Measurements from ENCODE around the gene MSL3.

Gene MSL3

GRCh38 chrX:11760958-11761357 lies 2.9 kb downstream of the MSL3 start:
- Histone ChIP-seq H3K4me1 (ENCODE audit: control insufficient read depth, low read depth, low read length) (peaks cover 5% of the 10 kb centered on the region), H3K27me3 (ENCODE audit: control insufficient read depth, insufficient read depth, low read length) (peaks cover 15% of the 10 kb centered on the region), H3K9me3 (ENCODE audit: control insufficient read depth, low read depth, low read length) (no peaks in the 10 kb centered on the region), H3K27ac (ENCODE audit: low read length) (no peak overlapping the region), H3K4me3 (ENCODE audit: low read length) (no peak overlapping the region), H3K9ac (ENCODE audit: low read length) (no peak overlapping the region), H3K36me3 (ENCODE audit: control insufficient read depth, low read depth, low read length) (peaks cover 44% of the 10 kb centered on the region)

GRCh38 chrX:11764602-11765067 lies 6.6 kb downstream of the MSL3 start:
- no peaks in the 10 kb centered on the region for H3K9me3 ChIP-seq (ENCODE audit: control insufficient read depth, low read depth, low read length)
- H3K4me1 ChIP-seq (ENCODE audit: control insufficient read depth, low read depth, low read length): peaks cover 5% of the 10 kb centered on the region
- H3K4me3 ChIP-seq (ENCODE audit: low read length): no peak overlapping the region
- no peak overlapping the region for H3K27ac ChIP-seq (ENCODE audit: low read length)
- H3K27me3 ChIP-seq (ENCODE audit: control insufficient read depth, insufficient read depth, low read length): no peaks in the 10 kb centered on the region
- no peak overlapping the region for H3K9ac ChIP-seq (ENCODE audit: low read length)
- H3K36me3 ChIP-seq (ENCODE audit: control insufficient read depth, low read depth, low read length): peaks cover 65% of the 10 kb centered on the region

GRCh38 chrX:11765449-11765848 lies 7.4 kb downstream of the MSL3 start:
- H3K4me3 ChIP-seq (ENCODE audit: low read length): no peak overlapping the region
- H3K9ac ChIP-seq (ENCODE audit: low read length): no peak overlapping the region
- peaks cover 65% of the 10 kb centered on the region for H3K36me3 ChIP-seq (ENCODE audit: control insufficient read depth, low read depth, low read length)
- H3K27me3 ChIP-seq (ENCODE audit: control insufficient read depth, insufficient read depth, low read length): no peaks in the 10 kb centered on the region
- H3K9me3 ChIP-seq (ENCODE audit: control insufficient read depth, low read depth, low read length): no peaks in the 10 kb centered on the region
- no peak overlapping the region for H3K27ac ChIP-seq (ENCODE audit: low read length)
- no peaks in the 10 kb centered on the region for H3K4me1 ChIP-seq (ENCODE audit: control insufficient read depth, low read depth, low read length)

GRCh38 chrX:11766487-11766886 lies 8.4 kb downstream of the MSL3 start:
- Histone ChIP-seq H3K4me1 (ENCODE audit: control insufficient read depth, low read depth, low read length) (no peaks in the 10 kb centered on the region), H3K36me3 (ENCODE audit: control insufficient read depth, low read depth, low read length) (peaks cover 58% of the 10 kb centered on the region), H3K27ac (ENCODE audit: low read length) (no peak overlapping the region), H3K27me3 (ENCODE audit: control insufficient read depth, insufficient read depth, low read length) (no peaks in the 10 kb centered on the region), H3K9ac (ENCODE audit: low read length) (no peak overlapping the region), H3K4me3 (ENCODE audit: low read length) (no peak overlapping the region), H3K9me3 (ENCODE audit: control insufficient read depth, low read depth, low read length) (no peaks in the 10 kb centered on the region)

GRCh38 chrX:11768039-11768438 lies 10.0 kb downstream of the MSL3 start:
- Histone ChIP-seq H3K4me1 (ENCODE audit: control insufficient read depth, low read depth, low read length) (no peaks in the 10 kb centered on the region), H3K9me3 (ENCODE audit: control insufficient read depth, low read depth, low read length) (no peaks in the 10 kb centered on the region), H3K27me3 (ENCODE audit: control insufficient read depth, insufficient read depth, low read length) (no peaks in the 10 kb centered on the region), H3K9ac (ENCODE audit: low read length) (no peak overlapping the region), H3K4me3 (ENCODE audit: low read length) (no peak overlapping the region), H3K36me3 (ENCODE audit: control insufficient read depth, low read depth, low read length) (peaks cover 48% of the 10 kb centered on the region), H3K27ac (ENCODE audit: low read length) (no peak overlapping the region)

GRCh38 chrX:11770320-11770719 lies 12.3 kb downstream of the MSL3 start:
- Histone ChIP-seq H3K9me3 (ENCODE audit: control insufficient read depth, low read depth, low read length) (no peaks in the 10 kb centered on the region), H3K27ac (ENCODE audit: low read length) (no peak overlapping the region), H3K4me1 (ENCODE audit: control insufficient read depth, low read depth, low read length) (no peaks in the 10 kb centered on the region), H3K27me3 (ENCODE audit: control insufficient read depth, insufficient read depth, low read length) (no peaks in the 10 kb centered on the region), H3K36me3 (ENCODE audit: control insufficient read depth, low read depth, low read length) (peaks cover 27% of the 10 kb centered on the region), H3K9ac (ENCODE audit: low read length) (no peak overlapping the region), H3K4me3 (ENCODE audit: low read length) (no peak overlapping the region)

- Histone ChIP-seq H3K36me3 (ENCODE audit: control insufficient read depth, low read depth, low read length) (peaks cover 4% of the 10 kb centered on the region), H3K9me3 (ENCODE audit: control insufficient read depth, low read depth, low read length) (no peaks in the 10 kb centered on the region), H3K4me1 (ENCODE audit: control insufficient read depth, low read depth, low read length) (no peaks in the 10 kb centered on the region), H3K4me3 (ENCODE audit: low read length) (no peak overlapping the region), H3K9ac (ENCODE audit: low read length) (no peak overlapping the region), H3K27ac (ENCODE audit: low read length) (no peak overlapping the region), H3K27me3 (ENCODE audit: control insufficient read depth, insufficient read depth, low read length) (no peaks in the 10 kb centered on the region)
Observed at GRCh38 chrX:11778230-11778629, 20.2 kb downstream of the MSL3 start.

GRCh38 chrX:11781133-11781532 lies 23.1 kb downstream of the MSL3 start:
- no peaks in the 10 kb centered on the region for H3K27me3 ChIP-seq (ENCODE audit: control insufficient read depth, insufficient read depth, low read length)
- no peaks in the 10 kb centered on the region for H3K9me3 ChIP-seq (ENCODE audit: control insufficient read depth, low read depth, low read length)
- H3K27ac ChIP-seq (ENCODE audit: low read length): no peak overlapping the region
- peaks cover 1% of the 10 kb centered on the region for H3K36me3 ChIP-seq (ENCODE audit: control insufficient read depth, low read depth, low read length)
- no peak overlapping the region for H3K9ac ChIP-seq (ENCODE audit: low read length)
- H3K4me3 ChIP-seq (ENCODE audit: low read length): no peak overlapping the region
- H3K4me1 ChIP-seq (ENCODE audit: control insufficient read depth, low read depth, low read length): no peaks in the 10 kb centered on the region

- Histone ChIP-seq H3K4me3 (ENCODE audit: low read length) (no peak overlapping the region), H3K27me3 (ENCODE audit: control insufficient read depth, insufficient read depth, low read length) (no peaks in the 10 kb centered on the region), H3K9me3 (ENCODE audit: control insufficient read depth, low read depth, low read length) (no peaks in the 10 kb centered on the region), H3K9ac (ENCODE audit: low read length) (no peak overlapping the region), H3K4me1 (ENCODE audit: control insufficient read depth, low read depth, low read length) (no peaks in the 10 kb centered on the region), H3K36me3 (ENCODE audit: control insufficient read depth, low read depth, low read length) (no peaks in the 10 kb centered on the region), H3K27ac (ENCODE audit: low read length) (no peak overlapping the region)
Observed at GRCh38 chrX:11781734-11782370, 23.8 kb downstream of the MSL3 start.

GRCh38 chrX:11784543-11784942 lies 26.5 kb downstream of the MSL3 start:
- no peak overlapping the region for H3K27ac ChIP-seq (ENCODE audit: low read length)
- no peaks in the 10 kb centered on the region for H3K9me3 ChIP-seq (ENCODE audit: control insufficient read depth, low read depth, low read length)
- no peaks in the 10 kb centered on the region for H3K36me3 ChIP-seq (ENCODE audit: control insufficient read depth, low read depth, low read length)
- H3K27me3 ChIP-seq (ENCODE audit: control insufficient read depth, insufficient read depth, low read length): no peaks in the 10 kb centered on the region
- no peaks in the 10 kb centered on the region for H3K4me1 ChIP-seq (ENCODE audit: control insufficient read depth, low read depth, low read length)
- H3K9ac ChIP-seq (ENCODE audit: low read length): no peak overlapping the region
- no peak overlapping the region for H3K4me3 ChIP-seq (ENCODE audit: low read length)

GRCh38 chrX:11786862-11787261 lies 28.8 kb downstream of the MSL3 start:
- H3K27me3 ChIP-seq (ENCODE audit: control insufficient read depth, insufficient read depth, low read length): no peaks in the 10 kb centered on the region
- no peak overlapping the region for H3K27ac ChIP-seq (ENCODE audit: low read length)
- H3K4me1 ChIP-seq (ENCODE audit: control insufficient read depth, low read depth, low read length): no peaks in the 10 kb centered on the region
- H3K9ac ChIP-seq (ENCODE audit: low read length): no peak overlapping the region
- H3K36me3 ChIP-seq (ENCODE audit: control insufficient read depth, low read depth, low read length): no peaks in the 10 kb centered on the region
- H3K4me3 ChIP-seq (ENCODE audit: low read length): no peak overlapping the region
- H3K9me3 ChIP-seq (ENCODE audit: control insufficient read depth, low read depth, low read length): no peaks in the 10 kb centered on the region

- Histone ChIP-seq H3K4me1 (ENCODE audit: control insufficient read depth, low read depth, low read length) (no peaks in the 10 kb centered on the region), H3K4me3 (ENCODE audit: low read length) (no peak overlapping the region), H3K9ac (ENCODE audit: low read length) (no peak overlapping the region), H3K27me3 (ENCODE audit: control insufficient read depth, insufficient read depth, low read length) (no peaks in the 10 kb centered on the region), H3K36me3 (ENCODE audit: control insufficient read depth, low read depth, low read length) (no peaks in the 10 kb centered on the region), H3K27ac (ENCODE audit: low read length) (no peak overlapping the region), H3K9me3 (ENCODE audit: control insufficient read depth, low read depth, low read length) (no peaks in the 10 kb centered on the region)
Observed at GRCh38 chrX:11787564-11787963, 29.5 kb downstream of the MSL3 start.

Measured in iPS-18a (cell line).